Measurements from ENCODE around the gene STH.

STH gene

DNA sequence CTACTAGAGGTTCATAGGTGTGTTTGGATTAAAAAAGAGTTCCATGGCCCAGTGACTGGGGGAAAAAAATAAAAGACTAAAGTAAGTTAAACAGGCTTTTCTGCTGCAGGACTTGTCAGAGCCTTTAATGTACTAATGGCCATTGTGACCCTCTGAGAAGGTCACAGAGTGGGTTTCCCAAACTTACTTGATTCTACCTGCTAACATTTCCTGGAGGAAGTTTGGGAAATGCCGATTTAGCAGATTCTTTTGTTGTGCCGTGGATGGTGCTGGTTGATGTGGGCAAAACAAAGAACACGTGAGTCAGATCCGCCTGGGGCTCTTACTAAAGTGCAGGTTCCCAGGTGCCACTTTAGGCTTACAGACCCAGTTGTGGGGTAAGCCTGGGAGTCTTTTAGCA, 13.6 kb upstream of the STH start:
- Histone ChIP-seq H3K9me3 (ENCODE audit: low read length) (no peaks in the 10 kb centered on the region), H3K4me1 (ENCODE audit: insufficient read depth, low read length, severe bottlenecking) (no peaks in the 10 kb centered on the region), H3K4me2 (ENCODE audit: low read length) (no peak overlapping the region), H4K20me1 (ENCODE audit: insufficient read depth, low read length) (no peaks in the 10 kb centered on the region), H3K4me3 (ENCODE audit: low read depth, low read length, poor library complexity, severe bottlenecking) (no peak overlapping the region), H2AFZ (ENCODE audit: low read length) (no peak overlapping the region), H3K36me3 (ENCODE audit: insufficient read depth, low read length) (no peaks in the 10 kb centered on the region), H3K27ac (ENCODE audit: low read depth, low read length, poor library complexity, severe bottlenecking) (no peak overlapping the region), H3K27me3 (ENCODE audit: insufficient read depth, low read length) (no peaks in the 10 kb centered on the region; the same call in 1 of the 2 replicates), H3K9me2 (ENCODE audit: low read depth, low read length) (no peaks in the 10 kb centered on the region), H3K79me2 (ENCODE audit: insufficient read depth, low read length) (no peaks in the 10 kb centered on the region), H3F3A (ENCODE audit: insufficient read depth, low read length) (no peaks in the 10 kb centered on the region), H3K9ac (ENCODE audit: low read length) (no peak overlapping the region)
- no peak for TF ChIP-seq EZH2 (IDR thresholded peaks at IDR 0.05; ENCODE audit: borderline replicate concordance, low read length)
- TF ChIP-seq, protein P1, sequence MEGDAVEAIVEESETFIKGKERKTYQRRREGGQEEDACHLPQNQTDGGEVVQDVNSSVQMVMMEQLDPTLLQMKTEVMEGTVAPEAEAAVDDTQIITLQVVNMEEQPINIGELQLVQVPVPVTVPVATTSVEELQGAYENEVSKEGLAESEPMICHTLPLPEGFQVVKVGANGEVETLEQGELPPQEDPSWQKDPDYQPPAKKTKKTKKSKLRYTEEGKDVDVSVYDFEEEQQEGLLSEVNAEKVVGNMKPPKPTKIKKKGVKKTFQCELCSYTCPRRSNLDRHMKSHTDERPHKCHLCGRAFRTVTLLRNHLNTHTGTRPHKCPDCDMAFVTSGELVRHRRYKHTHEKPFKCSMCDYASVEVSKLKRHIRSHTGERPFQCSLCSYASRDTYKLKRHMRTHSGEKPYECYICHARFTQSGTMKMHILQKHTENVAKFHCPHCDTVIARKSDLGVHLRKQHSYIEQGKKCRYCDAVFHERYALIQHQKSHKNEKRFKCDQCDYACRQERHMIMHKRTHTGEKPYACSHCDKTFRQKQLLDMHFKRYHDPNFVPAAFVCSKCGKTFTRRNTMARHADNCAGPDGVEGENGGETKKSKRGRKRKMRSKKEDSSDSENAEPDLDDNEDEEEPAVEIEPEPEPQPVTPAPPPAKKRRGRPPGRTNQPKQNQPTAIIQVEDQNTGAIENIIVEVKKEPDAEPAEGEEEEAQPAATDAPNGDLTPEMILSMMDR (IDR thresholded peaks at IDR 0.05; ENCODE audit: low read length): no peak

DNA sequence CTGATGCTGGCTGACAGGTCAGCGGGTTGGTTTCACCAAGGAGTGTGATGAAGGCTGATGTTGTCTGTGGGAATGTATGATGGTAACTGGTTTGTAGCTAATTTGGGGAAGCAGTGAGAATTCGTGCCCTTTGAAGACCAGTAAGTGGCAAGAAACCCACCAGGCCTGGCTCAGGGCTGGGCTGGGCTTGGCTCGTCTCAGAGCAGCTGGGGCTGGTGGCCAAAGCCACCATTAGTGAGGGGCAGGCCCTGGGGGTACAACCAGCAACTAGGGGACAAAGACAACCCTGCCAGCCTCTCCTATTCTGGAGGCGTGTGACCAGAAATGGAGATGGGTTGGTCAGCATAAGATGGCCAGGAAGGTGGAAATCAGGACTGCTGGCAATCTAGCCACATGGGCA, 13.0 kb upstream of the STH start:
- no peaks in the 10 kb centered on the region for H3F3A ChIP-seq (ENCODE audit: insufficient read depth, low read length)
- no peaks in the 10 kb centered on the region; the same call in 1 of the 2 replicates for H3K27me3 ChIP-seq (ENCODE audit: insufficient read depth, low read length)
- no peak overlapping the region for H3K9ac ChIP-seq (ENCODE audit: low read length)
- H3K4me2 ChIP-seq (ENCODE audit: low read length): no peak overlapping the region
- H3K36me3 ChIP-seq (ENCODE audit: insufficient read depth, low read length): no peaks in the 10 kb centered on the region
- H4K20me1 ChIP-seq (ENCODE audit: insufficient read depth, low read length): no peaks in the 10 kb centered on the region
- H3K79me2 ChIP-seq (ENCODE audit: insufficient read depth, low read length): no peaks in the 10 kb centered on the region
- H2AFZ ChIP-seq (ENCODE audit: low read length): no peak overlapping the region
- H3K9me2 ChIP-seq (ENCODE audit: low read depth, low read length): no peaks in the 10 kb centered on the region
- no peak overlapping the region for H3K4me3 ChIP-seq (ENCODE audit: low read depth, low read length, poor library complexity, severe bottlenecking)
- no peaks in the 10 kb centered on the region for H3K9me3 ChIP-seq (ENCODE audit: low read length)
- no peak for TF ChIP-seq EZH2 (IDR thresholded peaks at IDR 0.05; ENCODE audit: borderline replicate concordance, low read length)
- TF ChIP-seq, protein P1 (IDR thresholded peaks at IDR 0.05; ENCODE audit: low read length): no peak
- H3K4me1 ChIP-seq (ENCODE audit: insufficient read depth, low read length, severe bottlenecking): no peaks in the 10 kb centered on the region
- no peak overlapping the region for H3K27ac ChIP-seq (ENCODE audit: low read depth, low read length, poor library complexity, severe bottlenecking)

DNA sequence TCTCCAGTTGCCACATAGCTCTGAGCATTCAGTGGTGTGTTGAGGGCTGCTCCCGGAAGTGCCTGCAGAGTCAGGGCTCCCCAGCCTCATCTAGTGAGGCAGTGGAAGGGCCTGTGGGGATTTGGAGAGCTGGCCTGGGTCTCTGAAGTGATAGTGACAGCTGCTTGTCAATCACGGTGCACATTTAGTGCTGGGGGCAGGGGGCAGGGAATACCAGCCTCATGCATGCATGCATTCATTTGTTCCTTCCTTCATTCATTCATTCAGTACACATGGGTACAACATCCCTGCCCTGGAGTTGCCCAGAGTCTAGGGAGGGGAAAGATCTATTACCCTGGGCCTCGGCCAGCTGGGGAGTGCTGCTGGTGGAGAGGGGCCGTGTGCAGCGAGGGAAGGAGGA, 11.3 kb upstream of the STH start:
- H3K9me2 ChIP-seq (ENCODE audit: low read depth, low read length): no peaks in the 10 kb centered on the region
- no peaks in the 10 kb centered on the region for H3K4me1 ChIP-seq (ENCODE audit: insufficient read depth, low read length, severe bottlenecking)
- H3K27ac ChIP-seq (ENCODE audit: low read depth, low read length, poor library complexity, severe bottlenecking): no peak overlapping the region
- TF ChIP-seq, protein P1 (IDR thresholded peaks at IDR 0.05; ENCODE audit: low read length): no peak
- no peak for TF ChIP-seq EZH2 (IDR thresholded peaks at IDR 0.05; ENCODE audit: borderline replicate concordance, low read length)
- no peak overlapping the region for H3K4me3 ChIP-seq (ENCODE audit: low read depth, low read length, poor library complexity, severe bottlenecking)
- no peak overlapping the region for H2AFZ ChIP-seq (ENCODE audit: low read length)
- no peak overlapping the region for H3K4me2 ChIP-seq (ENCODE audit: low read length)
- H3K9ac ChIP-seq (ENCODE audit: low read length): no peak overlapping the region
- no peaks in the 10 kb centered on the region for H3F3A ChIP-seq (ENCODE audit: insufficient read depth, low read length)
- H3K9me3 ChIP-seq (ENCODE audit: low read length): no peaks in the 10 kb centered on the region
- no peaks in the 10 kb centered on the region for H4K20me1 ChIP-seq (ENCODE audit: insufficient read depth, low read length)
- H3K27me3 ChIP-seq (ENCODE audit: insufficient read depth, low read length): no peaks in the 10 kb centered on the region; the same call in 1 of the 2 replicates
- no peaks in the 10 kb centered on the region for H3K36me3 ChIP-seq (ENCODE audit: insufficient read depth, low read length)
- no peaks in the 10 kb centered on the region for H3K79me2 ChIP-seq (ENCODE audit: insufficient read depth, low read length)

Measured in OCI-LY1 (cell line).